Erythroblast (primary cell): Measurements from ENCODE around the gene PRKAB1.

Experiments
- GATA1 ChIP-seq: IDR thresholded peaks from 2 replicates; pipeline ENCODE4 v1.6.1; 2011; ENCODE audit warnings: low read depth, mild to moderate bottlenecking, control low read depth, low read length, moderate library complexity
- POLR2A ChIP-seq: IDR thresholded peaks from 2 replicates; pipeline ENCODE4 v1.6.1; 2011; ENCODE audit warnings: mild to moderate bottlenecking, low read length

- TF ChIP-seq POLR2A (peak; percentile 9), GATA1 (no peak)
These were observed 13.2 kb downstream of the PRKAB1 start for GRCh38 chr12:119681111-119681510.
